GM23338 (cell line): Measurements from ENCODE around the gene INO80E. TPM values are rescaled to one million over a fixed set of nuclear protein-coding genes. Genes with fewer than 3 reads are reported as not detected.

Source experiments
- ATAC-seq: fragments of 200-7000 bp; cut with Tn5 transposase; 3 replicates; pipeline ENCODE4 v1.9.1; 2020
- DNase-seq: peaks from one replicate; pipeline ENCODE4 v3.0.0-alpha.2; 2015; ENCODE audit warnings: low spot score
- H2AFZ ChIP-seq: fragments of 200-600 bp; sonication (generic); 2 replicates; pipeline ENCODE4 v1.8.0; 2016; ENCODE audit warnings: antibody characterized with exemption, mild to moderate bottlenecking, moderate library complexity
- H3F3A ChIP-seq: fragments of 200-600 bp; sonication (generic); replicated peaks from 2 replicates; pipeline ENCODE4 v1.8.0; 2017; ENCODE audit warnings: antibody characterized with exemption, mixed run types, low read depth
- H3K27ac ChIP-seq: fragments of 200-600 bp; sonication (generic); 2 replicates; pipeline ENCODE4 v1.6.1; 2016; ENCODE audit warnings: low read depth
- H3K27me3 ChIP-seq: fragments of 200-600 bp; sonication (generic); 2 replicates; pipeline ENCODE4 v1.8.0; 2016; ENCODE audit warnings: mild to moderate bottlenecking, mixed run types, moderate library complexity; ENCODE audit not compliant: insufficient read depth
- H3K36me3 ChIP-seq: fragments of 200-600 bp; sonication (generic); 2 replicates; pipeline ENCODE4 v1.8.0; 2016; ENCODE audit warnings: mild to moderate bottlenecking; ENCODE audit not compliant: insufficient read depth
- H3K4me1 ChIP-seq: fragments of 200-600 bp; sonication (generic); 2 replicates; pipeline ENCODE4 v1.8.0; 2016; ENCODE audit warnings: mild to moderate bottlenecking, moderate library complexity; ENCODE audit not compliant: insufficient read depth
- H3K4me2 ChIP-seq: fragments of 200-600 bp; sonication (generic); 2 replicates; pipeline ENCODE4 v1.7.1; 2017; ENCODE audit warnings: mixed run types
- H3K4me3 ChIP-seq: fragments of 200-600 bp; sonication (generic); 2 replicates; pipeline ENCODE4 v1.6.1; 2016; ENCODE audit warnings: mixed run types
- H3K79me2 ChIP-seq: fragments of 200-600 bp; sonication (generic); replicated peaks from 2 replicates; pipeline ENCODE4 v1.8.0; 2017; ENCODE audit warnings: mild to moderate bottlenecking; ENCODE audit not compliant: insufficient read depth
- H3K9me2 ChIP-seq: fragments of 200-600 bp; sonication (generic); 2 replicates; pipeline ENCODE4 v1.8.0; 2017; ENCODE audit not compliant: insufficient read depth
- H4K20me1 ChIP-seq: fragments of 200-600 bp; sonication (generic); replicated peaks from 2 replicates; pipeline ENCODE4 v1.8.0; 2017; ENCODE audit warnings: mild to moderate bottlenecking; ENCODE audit not compliant: insufficient read depth
- H3K27ac Mint-ChIP-seq: 2 replicates; pipeline ENCODE4 v1.8.0; 2020; ENCODE audit warnings: inconsistent platforms, mild to moderate bottlenecking, moderate library complexity, mixed read lengths
- H3K27me3 Mint-ChIP-seq: 3 replicates; pipeline ENCODE4 v1.8.0; 2022; ENCODE audit warnings: low read depth, mild to moderate bottlenecking, moderate library complexity, mixed read lengths, inconsistent platforms; ENCODE audit not compliant: insufficient read depth, poor library complexity
- H3K36me3 Mint-ChIP-seq: 3 replicates; pipeline ENCODE4 v1.8.0; 2021; ENCODE audit warnings: low read depth, mild to moderate bottlenecking, inconsistent platforms, moderate library complexity, mixed read lengths
- H3K4me1 Mint-ChIP-seq: 3 replicates; pipeline ENCODE4 v1.8.0; 2020; ENCODE audit warnings: mild to moderate bottlenecking, inconsistent platforms, mixed read lengths
- H3K4me3 Mint-ChIP-seq: 3 replicates; pipeline ENCODE4 v1.8.0; 2021; ENCODE audit warnings: moderate library complexity, mild to moderate bottlenecking, inconsistent platforms, mixed read lengths
- H3K9me3 Mint-ChIP-seq: 3 replicates; pipeline ENCODE4 v1.8.0; 2020; ENCODE audit warnings: moderate library complexity, mild to moderate bottlenecking, inconsistent platforms, mixed read lengths
- CREB1 ChIP-seq: fragments of 250-450 bp; sonication (Bioruptor Pico); IDR thresholded peaks from 2 replicates; pipeline ENCODE4 v1.5.0; 2020; ENCODE audit warnings: low read depth, mild to moderate bottlenecking, moderate library complexity
- JUNB ChIP-seq: IDR thresholded peaks from one replicate; pipeline ENCODE4 v1.6.1; 2016; ENCODE audit warnings: antibody characterized with exemption; ENCODE audit not compliant: unreplicated experiment
- POLR2AphosphoS5 ChIP-seq: IDR thresholded peaks from 2 replicates; pipeline ENCODE4 v1.6.1; 2016; ENCODE audit warnings: antibody characterized with exemption, low read depth
- STAT1 ChIP-seq: IDR thresholded peaks from one replicate; pipeline ENCODE4 v1.6.1; 2016; ENCODE audit warnings: antibody characterized with exemption; ENCODE audit not compliant: unreplicated experiment
- ZNF114 ChIP-seq: fragments of 250-450 bp; sonication (Bioruptor Pico); IDR thresholded peaks from 2 replicates; pipeline ENCODE4 v1.5.0; 2020; ENCODE audit warnings: mild to moderate bottlenecking, moderate library complexity
- ZNF331 ChIP-seq: fragments of 250-450 bp; sonication (Bioruptor Pico); IDR thresholded peaks from 2 replicates; pipeline ENCODE4 v1.5.0; 2020; ENCODE audit warnings: low read depth, mild to moderate bottlenecking, moderate library complexity
- polyA plus RNA-seq: library from polyadenylated mRNA; unstranded; fragments of >200 nt; fragmentation: Nextera tagmentation; extraction: Ambion mirVana; gene quantifications from 2 replicates; pipeline ENCODE4 v1.2.1, GENCODE V29; 2016
- total RNA-seq: library from RNA; depleted of rRNA; stranded (reverse); fragments of >200 nt; shearing (Covaris generic); gene quantifications from 2 replicates; pipeline ENCODE4 v1.2.3, GENCODE V29; 2014
- TF ChIP-seq, protein P1 (sequence below): IDR thresholded peaks from one replicate; pipeline ENCODE4 v1.6.1; 2018; ENCODE audit warnings: antibody characterized with exemption; ENCODE audit not compliant: unreplicated experiment
- TF ChIP-seq, protein P2 (sequence below): IDR thresholded peaks from 2 replicates; pipeline ENCODE4 v1.6.1; 2016; ENCODE audit warnings: antibody characterized with exemption

INO80E gene
- total and polyA plus RNA-seq, 2 experiments from 2014 or later: 66.0 to 71.0 TPM

DNA sequence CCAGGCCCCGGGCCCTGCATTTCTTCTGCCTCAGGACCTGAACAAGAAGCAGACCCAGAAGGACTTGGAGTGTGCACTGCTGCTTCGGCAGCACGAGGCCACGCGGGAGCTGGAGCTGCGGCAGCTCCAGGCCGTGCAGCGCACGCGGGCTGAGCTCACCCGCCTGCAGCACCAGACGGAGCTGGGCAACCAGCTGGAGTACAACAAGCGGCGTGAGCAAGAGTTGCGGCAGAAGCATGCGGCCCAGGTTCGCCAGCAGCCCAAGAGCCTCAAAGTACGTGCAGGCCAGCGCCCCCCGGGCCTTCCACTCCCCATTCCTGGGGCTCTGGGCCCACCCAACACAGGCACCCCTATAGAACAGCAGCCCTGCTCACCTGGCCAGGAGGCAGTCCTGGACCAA lies 9.8 kb upstream of the INO80E start:
- no peaks in the 10 kb centered on the region for H3K9me2 ChIP-seq
- Mint-ChIP-seq H3K9me3 (no peaks in the 10 kb centered on the region; the same call in 1 of the 3 replicates), H3K27me3 (peaks cover 5% of the 10 kb centered on the region), H3K4me1 (no peaks in the 10 kb centered on the region; the same call in 2 of the 3 replicates), H3K27ac (no peak overlapping the region), H3K4me3 (no peak overlapping the region), H3K36me3 (peaks cover 73% of the 10 kb centered on the region)
- ATAC-seq: no peak
- TF ChIP-seq ZNF331 (CRISPR knock-in tag) (no peak), POLR2AphosphoS5 (no peak), CREB1 (CRISPR knock-in tag) (no peak), JUNB (no peak)
- H2AFZ ChIP-seq: no peak overlapping the region
- no peak overlapping the region for H3K27ac ChIP-seq
- no peak for DNase-seq
- H3F3A ChIP-seq: no peaks in the 10 kb centered on the region
- peaks cover 20% of the 10 kb centered on the region for H3K36me3 ChIP-seq
- no peaks in the 10 kb centered on the region; the same call in 1 of the 2 replicates for H4K20me1 ChIP-seq
- H3K79me2 ChIP-seq: no peaks in the 10 kb centered on the region
- H3K27me3 ChIP-seq: no peaks in the 10 kb centered on the region
- no peaks in the 10 kb centered on the region for H3K4me1 ChIP-seq
- H3K4me2 ChIP-seq: no peak overlapping the region
- H3K4me3 ChIP-seq: no peak overlapping the region

DNA sequence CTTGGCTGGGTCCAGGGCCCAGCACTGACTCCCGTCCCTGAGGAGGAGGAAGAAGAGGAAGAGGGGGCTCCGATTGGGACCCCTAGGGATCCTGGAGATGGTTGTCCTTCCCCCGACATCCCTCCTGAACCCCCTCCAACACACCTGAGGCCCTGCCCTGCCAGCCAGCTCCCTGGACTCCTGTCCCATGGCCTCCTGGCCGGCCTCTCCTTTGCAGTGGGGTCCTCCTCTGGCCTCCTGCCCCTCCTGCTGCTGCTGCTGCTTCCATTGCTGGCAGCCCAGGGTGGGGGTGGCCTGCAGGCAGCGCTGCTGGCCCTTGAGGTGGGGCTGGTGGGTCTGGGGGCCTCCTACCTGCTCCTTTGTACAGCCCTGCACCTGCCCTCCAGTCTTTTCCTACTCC lies 9.1 kb upstream of the INO80E start:
- ATAC-seq: no peak
- Histone ChIP-seq H3K36me3 (peaks cover 17% of the 10 kb centered on the region), H3K27me3 (no peaks in the 10 kb centered on the region), H3K4me3 (no peak overlapping the region), H3F3A (no peaks in the 10 kb centered on the region), H2AFZ (no peak overlapping the region), H3K4me2 (no peak overlapping the region), H3K9me2 (no peaks in the 10 kb centered on the region), H3K79me2 (no peaks in the 10 kb centered on the region), H3K27ac (no peak overlapping the region), H3K4me1 (no peaks in the 10 kb centered on the region), H4K20me1 (no peaks in the 10 kb centered on the region; the same call in 1 of the 2 replicates)
- Mint-ChIP-seq H3K4me1 (no peaks in the 10 kb centered on the region; the same call in 2 of the 3 replicates), H3K9me3 (no peaks in the 10 kb centered on the region; the same call in 1 of the 3 replicates), H3K4me3 (no peak overlapping the region), H3K27me3 (peaks cover 5% of the 10 kb centered on the region), H3K36me3 (peaks cover 73% of the 10 kb centered on the region), H3K27ac (no peak overlapping the region)
- TF ChIP-seq CREB1 (CRISPR knock-in tag): no peak
- no peak for TF ChIP-seq ZNF331 (CRISPR knock-in tag)
- TF ChIP-seq, protein P1, sequence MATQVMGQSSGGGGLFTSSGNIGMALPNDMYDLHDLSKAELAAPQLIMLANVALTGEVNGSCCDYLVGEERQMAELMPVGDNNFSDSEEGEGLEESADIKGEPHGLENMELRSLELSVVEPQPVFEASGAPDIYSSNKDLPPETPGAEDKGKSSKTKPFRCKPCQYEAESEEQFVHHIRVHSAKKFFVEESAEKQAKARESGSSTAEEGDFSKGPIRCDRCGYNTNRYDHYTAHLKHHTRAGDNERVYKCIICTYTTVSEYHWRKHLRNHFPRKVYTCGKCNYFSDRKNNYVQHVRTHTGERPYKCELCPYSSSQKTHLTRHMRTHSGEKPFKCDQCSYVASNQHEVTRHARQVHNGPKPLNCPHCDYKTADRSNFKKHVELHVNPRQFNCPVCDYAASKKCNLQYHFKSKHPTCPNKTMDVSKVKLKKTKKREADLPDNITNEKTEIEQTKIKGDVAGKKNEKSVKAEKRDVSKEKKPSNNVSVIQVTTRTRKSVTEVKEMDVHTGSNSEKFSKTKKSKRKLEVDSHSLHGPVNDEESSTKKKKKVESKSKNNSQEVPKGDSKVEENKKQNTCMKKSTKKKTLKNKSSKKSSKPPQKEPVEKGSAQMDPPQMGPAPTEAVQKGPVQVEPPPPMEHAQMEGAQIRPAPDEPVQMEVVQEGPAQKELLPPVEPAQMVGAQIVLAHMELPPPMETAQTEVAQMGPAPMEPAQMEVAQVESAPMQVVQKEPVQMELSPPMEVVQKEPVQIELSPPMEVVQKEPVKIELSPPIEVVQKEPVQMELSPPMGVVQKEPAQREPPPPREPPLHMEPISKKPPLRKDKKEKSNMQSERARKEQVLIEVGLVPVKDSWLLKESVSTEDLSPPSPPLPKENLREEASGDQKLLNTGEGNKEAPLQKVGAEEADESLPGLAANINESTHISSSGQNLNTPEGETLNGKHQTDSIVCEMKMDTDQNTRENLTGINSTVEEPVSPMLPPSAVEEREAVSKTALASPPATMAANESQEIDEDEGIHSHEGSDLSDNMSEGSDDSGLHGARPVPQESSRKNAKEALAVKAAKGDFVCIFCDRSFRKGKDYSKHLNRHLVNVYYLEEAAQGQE: no peak
- no peak for TF ChIP-seq ZNF114 (CRISPR knock-in tag)
- TF ChIP-seq, protein P2, sequence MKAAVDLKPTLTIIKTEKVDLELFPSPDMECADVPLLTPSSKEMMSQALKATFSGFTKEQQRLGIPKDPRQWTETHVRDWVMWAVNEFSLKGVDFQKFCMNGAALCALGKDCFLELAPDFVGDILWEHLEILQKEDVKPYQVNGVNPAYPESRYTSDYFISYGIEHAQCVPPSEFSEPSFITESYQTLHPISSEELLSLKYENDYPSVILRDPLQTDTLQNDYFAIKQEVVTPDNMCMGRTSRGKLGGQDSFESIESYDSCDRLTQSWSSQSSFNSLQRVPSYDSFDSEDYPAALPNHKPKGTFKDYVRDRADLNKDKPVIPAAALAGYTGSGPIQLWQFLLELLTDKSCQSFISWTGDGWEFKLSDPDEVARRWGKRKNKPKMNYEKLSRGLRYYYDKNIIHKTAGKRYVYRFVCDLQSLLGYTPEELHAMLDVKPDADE: no peak
- no peak for TF ChIP-seq STAT1
- TF ChIP-seq JUNB: no peak
- DNase-seq: no peak
